Gastrocnemius medialis (tissue), 4 donors: ENCODE data around the gene HOXB2.
"Not testable (repeated sequence)": the region's sequence is repeated elsewhere in the genome, so short reads cannot be mapped to it uniquely, and the experiment has no call there.

ENCODE experiments used
- CTCF ChIP-seq, 5 experiments: fragments of 450-650 bp in 3 of 5; fragments of 200-600 bp in 2 of 5; sonication (generic) in 2 of 5; IDR thresholded peaks in 4 of 5; conservative IDR thresholded peaks in 1 of 5; 1 replicate in 4 of 5; 2 replicates in 1 of 5; pipeline ENCODE4 v1.5.1; 2016 to 2019; ENCODE audit warnings: antibody characterized with exemption in 5 of 5, mild to moderate bottlenecking in 3 of 5, moderate library complexity in 3 of 5
- POLR2A ChIP-seq, 2 donors: fragments of 450-650 bp; IDR thresholded peaks; one replicate each; pipeline ENCODE4 v1.6.1; 2017; ENCODE audit warnings: antibody characterized with exemption in 2 of 2, mild to moderate bottlenecking in 2 of 2, moderate library complexity in 2 of 2

- TF ChIP-seq CTCF (IDR thresholded peaks at IDR 0.05 in 4 of 5, conservative IDR thresholded peaks at IDR 0.05 in 1 of 5); POLR2A (IDR thresholded peaks at IDR 0.05): not testable (repeated sequence)
These were observed 8.9 kb downstream of the HOXB2 start for GRCh38 chr17:48535793-48536559.
